ENCODE measurements around the gene PPP4R1.

DNA sequence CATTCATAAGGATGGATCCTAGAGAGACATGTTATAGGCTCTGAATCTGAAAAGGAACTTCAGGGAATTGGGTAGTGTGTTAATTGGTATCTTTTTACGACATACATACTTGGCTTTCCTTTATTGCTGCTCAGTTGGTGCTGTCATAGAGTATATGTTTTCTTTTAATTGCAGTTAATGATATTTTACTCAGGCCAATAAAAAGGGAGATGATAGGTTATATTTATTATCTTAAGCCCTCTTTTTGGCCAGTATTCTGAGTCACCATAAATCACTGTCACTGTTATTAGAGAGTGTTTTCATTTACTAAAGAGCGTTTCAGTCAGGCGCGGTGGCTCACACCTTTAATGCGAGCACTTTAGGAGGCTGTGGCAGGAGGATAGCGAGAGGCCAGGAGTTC, 91.4 kb downstream of the PPP4R1 start:
- TF ChIP-seq, protein P1, sequence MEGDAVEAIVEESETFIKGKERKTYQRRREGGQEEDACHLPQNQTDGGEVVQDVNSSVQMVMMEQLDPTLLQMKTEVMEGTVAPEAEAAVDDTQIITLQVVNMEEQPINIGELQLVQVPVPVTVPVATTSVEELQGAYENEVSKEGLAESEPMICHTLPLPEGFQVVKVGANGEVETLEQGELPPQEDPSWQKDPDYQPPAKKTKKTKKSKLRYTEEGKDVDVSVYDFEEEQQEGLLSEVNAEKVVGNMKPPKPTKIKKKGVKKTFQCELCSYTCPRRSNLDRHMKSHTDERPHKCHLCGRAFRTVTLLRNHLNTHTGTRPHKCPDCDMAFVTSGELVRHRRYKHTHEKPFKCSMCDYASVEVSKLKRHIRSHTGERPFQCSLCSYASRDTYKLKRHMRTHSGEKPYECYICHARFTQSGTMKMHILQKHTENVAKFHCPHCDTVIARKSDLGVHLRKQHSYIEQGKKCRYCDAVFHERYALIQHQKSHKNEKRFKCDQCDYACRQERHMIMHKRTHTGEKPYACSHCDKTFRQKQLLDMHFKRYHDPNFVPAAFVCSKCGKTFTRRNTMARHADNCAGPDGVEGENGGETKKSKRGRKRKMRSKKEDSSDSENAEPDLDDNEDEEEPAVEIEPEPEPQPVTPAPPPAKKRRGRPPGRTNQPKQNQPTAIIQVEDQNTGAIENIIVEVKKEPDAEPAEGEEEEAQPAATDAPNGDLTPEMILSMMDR (IDR thresholded peaks at IDR 0.05) = no peak
- no peak for TF ChIP-seq EP300 (IDR thresholded peaks at IDR 0.05)
- TF ChIP-seq POLR2AphosphoS5 (IDR thresholded peaks at IDR 0.05) = no peak

All from upper lobe of left lung (tissue), 4 donors.